Measurements from ENCODE around the gene ACKR3. TPM values are rescaled to one million over a fixed set of nuclear protein-coding genes. Genes with fewer than 3 reads are reported as not detected.

Gene ACKR3
- total and polyA plus RNA-seq, 2 experiments from 2014 or later, result 1.0 to 3.0 TPM

DNA sequence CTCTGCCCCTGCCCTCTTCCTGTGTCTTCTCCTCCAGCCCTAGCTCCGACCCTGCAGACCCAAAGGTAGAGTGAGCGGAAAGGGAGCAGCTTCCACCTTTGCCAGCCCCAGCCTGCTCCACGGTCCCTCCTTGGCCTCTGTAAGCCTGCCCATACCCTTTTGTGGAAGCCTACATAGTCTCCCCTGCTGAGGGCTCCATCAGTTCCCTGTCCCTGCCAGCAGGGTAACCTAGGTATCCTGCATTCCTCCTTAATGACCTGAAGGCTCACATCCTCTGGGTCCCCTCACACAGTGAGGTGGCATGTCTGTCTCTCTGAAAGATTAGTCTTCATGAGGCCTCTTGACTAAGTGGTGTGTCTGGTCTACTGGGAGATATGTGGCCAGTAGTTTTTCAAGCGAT, 20.5 kb upstream of the ACKR3 start:
- ATAC-seq (peak; percentile 62), DNase-seq (ENCODE audit: low spot score) (peak; percentile 40)
- H4K20me1 ChIP-seq (replicated peaks; ENCODE audit: insufficient read depth), result no peaks in the 10 kb centered on the region
- no peak overlapping the region for H3K4me3 Mint-ChIP-seq
- no peaks in the 10 kb centered on the region for H3F3A ChIP-seq (replicated peaks; ENCODE audit: low read depth)
- H3K27me3 Mint-ChIP-seq (ENCODE audit: insufficient read depth, low read depth, poor library complexity), result peaks cover 11% of the 10 kb centered on the region
- no peaks in the 10 kb centered on the region for H3K79me2 ChIP-seq (replicated peaks; ENCODE audit: insufficient read depth)
- H3K36me3 ChIP-seq (ENCODE audit: insufficient read depth), result no peaks in the 10 kb centered on the region
- TF ChIP-seq, protein P1, sequence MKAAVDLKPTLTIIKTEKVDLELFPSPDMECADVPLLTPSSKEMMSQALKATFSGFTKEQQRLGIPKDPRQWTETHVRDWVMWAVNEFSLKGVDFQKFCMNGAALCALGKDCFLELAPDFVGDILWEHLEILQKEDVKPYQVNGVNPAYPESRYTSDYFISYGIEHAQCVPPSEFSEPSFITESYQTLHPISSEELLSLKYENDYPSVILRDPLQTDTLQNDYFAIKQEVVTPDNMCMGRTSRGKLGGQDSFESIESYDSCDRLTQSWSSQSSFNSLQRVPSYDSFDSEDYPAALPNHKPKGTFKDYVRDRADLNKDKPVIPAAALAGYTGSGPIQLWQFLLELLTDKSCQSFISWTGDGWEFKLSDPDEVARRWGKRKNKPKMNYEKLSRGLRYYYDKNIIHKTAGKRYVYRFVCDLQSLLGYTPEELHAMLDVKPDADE (IDR thresholded peaks at IDR 0.05), result no peak
- TF ChIP-seq NANOG (IDR thresholded peaks at IDR 0.05; ENCODE audit: borderline replicate concordance), result no peak
- no peak for TF ChIP-seq EZH2 (IDR thresholded peaks at IDR 0.05; ENCODE audit: low read depth, unreplicated experiment)
- TF ChIP-seq ZNF114 (CRISPR knock-in tag; IDR thresholded peaks at IDR 0.05), result no peak
- no peak for TF ChIP-seq JUNB (IDR thresholded peaks at IDR 0.05; ENCODE audit: unreplicated experiment)
- TF ChIP-seq, protein P2, sequence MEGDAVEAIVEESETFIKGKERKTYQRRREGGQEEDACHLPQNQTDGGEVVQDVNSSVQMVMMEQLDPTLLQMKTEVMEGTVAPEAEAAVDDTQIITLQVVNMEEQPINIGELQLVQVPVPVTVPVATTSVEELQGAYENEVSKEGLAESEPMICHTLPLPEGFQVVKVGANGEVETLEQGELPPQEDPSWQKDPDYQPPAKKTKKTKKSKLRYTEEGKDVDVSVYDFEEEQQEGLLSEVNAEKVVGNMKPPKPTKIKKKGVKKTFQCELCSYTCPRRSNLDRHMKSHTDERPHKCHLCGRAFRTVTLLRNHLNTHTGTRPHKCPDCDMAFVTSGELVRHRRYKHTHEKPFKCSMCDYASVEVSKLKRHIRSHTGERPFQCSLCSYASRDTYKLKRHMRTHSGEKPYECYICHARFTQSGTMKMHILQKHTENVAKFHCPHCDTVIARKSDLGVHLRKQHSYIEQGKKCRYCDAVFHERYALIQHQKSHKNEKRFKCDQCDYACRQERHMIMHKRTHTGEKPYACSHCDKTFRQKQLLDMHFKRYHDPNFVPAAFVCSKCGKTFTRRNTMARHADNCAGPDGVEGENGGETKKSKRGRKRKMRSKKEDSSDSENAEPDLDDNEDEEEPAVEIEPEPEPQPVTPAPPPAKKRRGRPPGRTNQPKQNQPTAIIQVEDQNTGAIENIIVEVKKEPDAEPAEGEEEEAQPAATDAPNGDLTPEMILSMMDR (conservative IDR thresholded peaks at IDR 0.05; ENCODE audit: low read depth in 2 of 2), result peak in 1 of 2 experiments; percentile 13; a peak in 1 of 4 replicates
- no peak for TF ChIP-seq STAT1 (IDR thresholded peaks at IDR 0.05; ENCODE audit: unreplicated experiment)
- no peak for TF ChIP-seq POLR2AphosphoS5 (IDR thresholded peaks at IDR 0.05; ENCODE audit: low read depth)
- TF ChIP-seq ZNF331 (CRISPR knock-in tag; IDR thresholded peaks at IDR 0.05; ENCODE audit: low read depth), result no peak
- TF ChIP-seq CREB1 (CRISPR knock-in tag; IDR thresholded peaks at IDR 0.05; ENCODE audit: low read depth), result no peak
- TF ChIP-seq EZH2phosphoT487 (IDR thresholded peaks at IDR 0.05; ENCODE audit: unreplicated experiment), result no peak
- TF ChIP-seq, protein P3, sequence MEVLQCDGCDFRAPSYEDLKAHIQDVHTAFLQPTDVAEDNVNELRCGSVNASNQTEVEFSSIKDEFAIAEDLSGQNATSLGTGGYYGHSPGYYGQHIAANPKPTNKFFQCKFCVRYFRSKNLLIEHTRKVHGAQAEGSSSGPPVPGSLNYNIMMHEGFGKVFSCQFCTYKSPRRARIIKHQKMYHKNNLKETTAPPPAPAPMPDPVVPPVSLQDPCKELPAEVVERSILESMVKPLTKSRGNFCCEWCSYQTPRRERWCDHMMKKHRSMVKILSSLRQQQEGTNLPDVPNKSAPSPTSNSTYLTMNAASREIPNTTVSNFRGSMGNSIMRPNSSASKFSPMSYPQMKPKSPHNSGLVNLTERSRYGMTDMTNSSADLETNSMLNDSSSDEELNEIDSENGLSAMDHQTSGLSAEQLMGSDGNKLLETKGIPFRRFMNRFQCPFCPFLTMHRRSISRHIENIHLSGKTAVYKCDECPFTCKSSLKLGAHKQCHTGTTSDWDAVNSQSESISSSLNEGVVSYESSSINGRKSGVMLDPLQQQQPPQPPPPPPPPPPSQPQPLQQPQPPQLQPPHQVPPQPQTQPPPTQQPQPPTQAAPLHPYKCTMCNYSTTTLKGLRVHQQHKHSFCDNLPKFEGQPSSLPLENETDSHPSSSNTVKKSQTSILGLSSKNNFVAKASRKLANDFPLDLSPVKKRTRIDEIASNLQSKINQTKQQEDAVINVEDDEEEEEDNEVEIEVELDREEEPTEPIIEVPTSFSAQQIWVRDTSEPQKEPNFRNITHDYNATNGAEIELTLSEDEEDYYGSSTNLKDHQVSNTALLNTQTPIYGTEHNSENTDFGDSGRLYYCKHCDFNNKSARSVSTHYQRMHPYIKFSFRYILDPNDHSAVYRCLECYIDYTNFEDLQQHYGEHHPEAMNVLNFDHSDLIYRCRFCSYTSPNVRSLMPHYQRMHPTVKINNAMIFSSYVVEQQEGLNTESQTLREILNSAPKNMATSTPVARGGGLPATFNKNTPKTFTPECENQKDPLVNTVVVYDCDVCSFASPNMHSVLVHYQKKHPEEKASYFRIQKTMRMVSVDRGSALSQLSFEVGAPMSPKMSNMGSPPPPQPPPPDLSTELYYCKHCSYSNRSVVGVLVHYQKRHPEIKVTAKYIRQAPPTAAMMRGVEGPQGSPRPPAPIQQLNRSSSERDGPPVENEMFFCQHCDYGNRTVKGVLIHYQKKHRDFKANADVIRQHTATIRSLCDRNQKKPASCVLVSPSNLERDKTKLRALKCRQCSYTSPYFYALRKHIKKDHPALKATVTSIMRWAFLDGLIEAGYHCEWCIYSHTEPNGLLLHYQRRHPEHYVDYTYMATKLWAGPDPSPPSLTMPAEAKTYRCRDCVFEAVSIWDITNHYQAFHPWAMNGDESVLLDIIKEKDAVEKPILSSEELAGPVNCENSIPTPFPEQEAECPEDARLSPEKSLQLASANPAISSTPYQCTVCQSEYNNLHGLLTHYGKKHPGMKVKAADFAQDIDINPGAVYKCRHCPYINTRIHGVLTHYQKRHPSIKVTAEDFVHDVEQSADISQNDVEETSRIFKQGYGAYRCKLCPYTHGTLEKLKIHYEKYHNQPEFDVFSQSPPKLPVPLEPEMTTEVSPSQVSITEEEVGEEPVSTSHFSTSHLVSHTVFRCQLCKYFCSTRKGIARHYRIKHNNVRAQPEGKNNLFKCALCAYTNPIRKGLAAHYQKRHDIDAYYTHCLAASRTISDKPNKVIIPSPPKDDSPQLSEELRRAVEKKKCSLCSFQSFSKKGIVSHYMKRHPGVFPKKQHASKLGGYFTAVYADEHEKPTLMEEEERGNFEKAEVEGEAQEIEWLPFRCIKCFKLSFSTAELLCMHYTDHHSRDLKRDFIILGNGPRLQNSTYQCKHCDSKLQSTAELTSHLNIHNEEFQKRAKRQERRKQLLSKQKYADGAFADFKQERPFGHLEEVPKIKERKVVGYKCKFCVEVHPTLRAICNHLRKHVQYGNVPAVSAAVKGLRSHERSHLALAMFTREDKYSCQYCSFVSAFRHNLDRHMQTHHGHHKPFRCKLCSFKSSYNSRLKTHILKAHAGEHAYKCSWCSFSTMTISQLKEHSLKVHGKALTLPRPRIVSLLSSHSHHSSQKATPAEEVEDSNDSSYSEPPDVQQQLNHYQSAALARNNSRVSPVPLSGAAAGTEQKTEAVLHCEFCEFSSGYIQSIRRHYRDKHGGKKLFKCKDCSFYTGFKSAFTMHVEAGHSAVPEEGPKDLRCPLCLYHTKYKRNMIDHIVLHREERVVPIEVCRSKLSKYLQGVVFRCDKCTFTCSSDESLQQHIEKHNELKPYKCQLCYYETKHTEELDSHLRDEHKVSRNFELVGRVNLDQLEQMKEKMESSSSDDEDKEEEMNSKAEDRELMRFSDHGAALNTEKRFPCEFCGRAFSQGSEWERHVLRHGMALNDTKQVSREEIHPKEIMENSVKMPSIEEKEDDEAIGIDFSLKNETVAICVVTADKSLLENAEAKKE (CRISPR knock-in tag; IDR thresholded peaks at IDR 0.05), result peak; percentile 67; the same call in 1 of the 2 replicates
- H3K36me3 Mint-ChIP-seq (ENCODE audit: low read depth), result no peaks in the 10 kb centered on the region; the same call in 2 of the 3 replicates
- H3K9me3 Mint-ChIP-seq, result 0 out of 3 replicates have a peak, but pooled peaks cover 5% of the 10 kb centered on the region
- no peak overlapping the region for H3K4me2 ChIP-seq
- H3K4me3 ChIP-seq, result no peak overlapping the region
- H3K27me3 ChIP-seq (ENCODE audit: insufficient read depth), result no peaks in the 10 kb centered on the region
- H3K9me2 ChIP-seq (ENCODE audit: insufficient read depth), result peaks cover 4% of the 10 kb centered on the region; the same call in 1 of the 2 replicates
- peaks cover 30% of the 10 kb centered on the region for H3K4me1 Mint-ChIP-seq
- H3K27ac ChIP-seq (ENCODE audit: low read depth), result no peak overlapping the region
- H3K4me1 ChIP-seq (ENCODE audit: insufficient read depth), result peaks cover 6% of the 10 kb centered on the region
- H3K27ac Mint-ChIP-seq, result no peak overlapping the region
- no peak overlapping the region for H2AFZ ChIP-seq

All from GM23338 (cell line).